Heart right ventricle (tissue), 16 donors: ENCODE results near the gene NEK4. TPM values are rescaled to one million over a fixed set of nuclear protein-coding genes. Genes with fewer than 3 reads are reported as not detected.

Experiments used
- ATAC-seq, 8 donors: fragments of 200-7000 bp; cut with Tn5 transposase; one replicate each; pipeline ENCODE4 v1.9.1; 2020; ENCODE audit warnings: mild to moderate bottlenecking in 8 of 8, moderate library complexity in 8 of 8, moderate number of reproducible peaks in 1 of 8
- DNase-seq, 2 donors: peaks; one replicate each; pipeline ENCODE4 v3.0.0-alpha.2; 2020
- H3K27ac ChIP-seq, 10 donors: fragments of 200-600 bp; sonication (generic) in 2 of 10; one replicate each; pipeline versions ENCODE4 v1.5.0 to v1.8.0; 2020 to 2022; ENCODE audit warnings: mild to moderate bottlenecking in 3 of 10
- H3K27me3 ChIP-seq, 7 donors: fragments of 200-600 bp; one replicate each; pipeline ENCODE4 v1.8.0; 2021 to 2022; ENCODE audit warnings: mild to moderate bottlenecking in 2 of 7
- H3K36me3 ChIP-seq, 9 donors: fragments of 200-600 bp; sonication (generic) in 1 of 9; one replicate each; pipeline versions ENCODE4 v1.5.0 to v1.8.0; 2020 to 2022; ENCODE audit warnings: mild to moderate bottlenecking in 2 of 9
- H3K4me1 ChIP-seq, 9 donors: fragments of 200-600 bp; sonication (generic) in 1 of 9; one replicate each; pipeline versions ENCODE4 v1.5.0 to v1.8.0; 2020 to 2022; ENCODE audit warnings: mild to moderate bottlenecking in 4 of 9
- H3K4me3 ChIP-seq, 10 donors: fragments of 200-600 bp; sonication (generic) in 2 of 10; one replicate each; pipeline versions ENCODE4 v1.5.0 to v1.8.0; 2020 to 2022; ENCODE audit warnings: mild to moderate bottlenecking in 7 of 10, moderate library complexity in 2 of 10
- H3K9me3 ChIP-seq, 11 donors: fragments of 200-600 bp in 10 of 11; sonication (generic) in 2 of 11; one replicate each; pipeline versions ENCODE4 v1.5.0 to v1.8.0; 2013 to 2022; ENCODE audit warnings: mild to moderate bottlenecking in 2 of 11, control low read depth in 1 of 11, moderate library complexity in 1 of 11
- CTCF ChIP-seq, 9 donors: fragments of 200-600 bp; sonication (generic) in 2 of 9; IDR thresholded peaks; one replicate each; pipeline versions ENCODE4 v1.5.0 to v1.8.0; 2021 to 2022; ENCODE audit warnings: antibody characterized with exemption in 9 of 9, mild to moderate bottlenecking in 5 of 9, moderate library complexity in 1 of 9
- WGBS, 2 donors: extraction: QIAGEN DNeasy Blood & Tissue Kit; methylation state at CpG; one replicate each; pipeline ENCODE4 v1.1.7; 2013; ENCODE audit warnings: inconsistent platforms in 1 of 2; 5-methylcytosine and 5-hydroxymethylcytosine counted together
- intact Hi-C, 10 donors: fragments of 100-400 bp; cut with DNase I; formaldehyde crosslinking; loops; one replicate each; pipeline versions ENCODE4 v1.11.1 to v1.14.2; 2022
- polyA plus RNA-seq, 2 donors: library from polyadenylated mRNA; stranded (reverse); fragments of 200-250 nt; gene quantifications; one replicate each; pipeline ENCODE4 v1.2.3, GENCODE V29; 2013
- total RNA-seq, 10 donors: library from RNA; stranded (reverse); fragmentation: NEBNext Ultra II Directional in 3 of 10; extraction: Animal tissue kit (Norgen Biotek cat#: 25700) in 3 of 10; gene quantifications; one replicate each; pipeline versions ENCODE4 v1.2.1 to v1.2.4, GENCODE V29; 2021 to 2023
- donor health status: Arrhythmogenic right ventricular cardiomyopathy.
- donor health status: ischemic (EF 13 %, LVEDD 7.1; RV severe dilation, severe dysfunction).
- donor health status: healthy with polysubstance abuse.
- donor health status: DM: no; HTN: yes; CAD: no.
- donor health status: DM: no; HTN: no; CAD: no.
- donor health status: ischemic (EF 25% LVEDD 6.9; RV normal size, moderate dysfunction).
- donor health status: ischemic (EF 25% LVEDD 5.7; RV mildly dilated, moderate dysfunction).
- donor health status: healthy.
- donor health status: DM: yes; HTN: yes; CAD: no.
- donor health status: Ischemic cardiomyopathy.
- donor health status: ischemic (EF 35%, LVEDD 5.7; RV mildly dilated, moderate dysfunction).
- donor health status: nonischemic (EF 11% LVEDD 7.7; RV severe dilation, severe dysfunction).
- donor health status: DM: yes; HTN: yes; CAD: no.
- donor health status: PGD.
- donor health status: ischemic (EF 29% LVEDD 5.4; RV normal size, mild dysfunction).
- donor health status: nonischemic (EF 23%, LVEDD 6.1; RV moderate dilation, normal function).

NEK4 gene
- total and polyA plus RNA-seq, 12 donors, result 4.6 to 21.4 (median 16.0) TPM

GRCh38 chr3:52685709-52686691 lies 84.7 kb downstream of the NEK4 start, which contains the start of the genes GNL3 and PBRM1:
Gene GNL3, plus strand, starts transcription at chr3:52686032. Its CDS starts 61 bp downstream, at chr3:52686093.
Gene PBRM1, minus strand, starts transcription at chr3:52685913.
- DNase-seq (peak; percentile 92 to 93), ATAC-seq (peak; percentile 87 to 97 (median 92))
- H3K27ac ChIP-seq, result peak within 1 kb of the TSS; percentile 91 to 99 (median 98)
- peak in 1 of 9 donors; percentile 10 for TF ChIP-seq CTCF (IDR thresholded peaks at IDR 0.05)
- intact Hi-C loops, result loop anchor here in 6 of 10 donors (10.0 kb wide), 3 partner anchors 211 to 231 kb away; partner anchors contain the start of genes NISCH (in 3 of the 6) and TNNC1 (in 3 of the 6)
- no peaks in the 10 kb centered on the region for H3K9me3 ChIP-seq
- no peaks in the 10 kb centered on the region for H3K27me3 ChIP-seq
- peaks cover 0 to 55% (median 52%) of the 10 kb centered on the region in 9 donors for H3K4me1 ChIP-seq
- peaks cover 0 to 51% (median 40%) of the 10 kb centered on the region in 9 donors for H3K36me3 ChIP-seq
- peak within 1 kb of the TSS; percentile 50 to 95 (median 76) for H3K4me3 ChIP-seq
- 1% methylated on average over 69 to 82 of the region's 82 CpGs for WGBS, 2 donors

- DNase-seq (peak; percentile 79 to 82), ATAC-seq (peak; percentile 83 to 97 (median 91))
- Histone ChIP-seq H3K4me3 (peak overlapping the region; percentile 42 to 95 (median 76)), H3K36me3 (peaks cover 0 to 51% (median 33%) of the 10 kb centered on the region in 9 donors), H3K27me3 (no peaks in the 10 kb centered on the region), H3K4me1 (peaks cover 0 to 62% (median 56%) of the 10 kb centered on the region in 9 donors), H3K27ac (peak overlapping the region; percentile 91 to 99 (median 98)), H3K9me3 (no peaks in the 10 kb centered on the region)
- intact Hi-C loops, result loop anchor here in 6 of 10 donors (10.0 kb wide), 3 partner anchors 210 to 230 kb away; partner anchors contain the start of genes NISCH (in 3 of the 6) and TNNC1 (in 3 of the 6)
- no peak for TF ChIP-seq CTCF (IDR thresholded peaks at IDR 0.05)
- WGBS, 2 donors, result 1% methylated on average over 37 to 41 of the region's 41 CpGs
Measured at GRCh38 chr3:52685285-52685708, 85.4 kb downstream of the NEK4 start.

- Histone ChIP-seq H3K4me3 (peak overlapping the region in 6 of 10 donors; percentile 66 to 95 (median 78)), H3K9me3 (no peaks in the 10 kb centered on the region), H3K36me3 (peaks cover 0 to 51% (median 21%) of the 10 kb centered on the region in 9 donors), H3K27ac (peak overlapping the region in 5 of 10 donors; percentile 93 to 99 (median 98)), H3K27me3 (no peaks in the 10 kb centered on the region), H3K4me1 (peaks cover 0 to 73% (median 64%) of the 10 kb centered on the region in 9 donors)
- no peak for DNase-seq
- no peak for ATAC-seq
- TF ChIP-seq CTCF (IDR thresholded peaks at IDR 0.05), result no peak
- intact Hi-C loops, result loop anchor here in 6 of 10 donors (10.0 kb wide), 3 partner anchors 209 to 229 kb away; partner anchors contain the start of genes NISCH (in 3 of the 6) and TNNC1 (in 3 of the 6)
- 61 to 62% methylated on average over 5 of the region's 5 CpGs for WGBS, 2 donors
Measured at GRCh38 chr3:52684184-52684583, 86.6 kb downstream of the NEK4 start.

- Histone ChIP-seq H3K4me3 (no peak overlapping the region), H3K4me1 (peaks cover 0 to 79% (median 64%) of the 10 kb centered on the region in 9 donors), H3K36me3 (peaks cover 0 to 51% (median 20%) of the 10 kb centered on the region in 9 donors), H3K27ac (peak overlapping the region in 2 of 10 donors; percentile 10 to 17), H3K9me3 (no peaks in the 10 kb centered on the region), H3K27me3 (no peaks in the 10 kb centered on the region)
- TF ChIP-seq CTCF (IDR thresholded peaks at IDR 0.05), result no peak
- ATAC-seq (no peak), DNase-seq (peak in 1 of 2 donors; percentile 20)
- intact Hi-C loops, result loop anchor here in 6 of 10 donors (10.0 kb wide), 3 partner anchors 209 to 229 kb away; partner anchors contain the start of genes NISCH (in 3 of the 6) and TNNC1 (in 3 of the 6)
- WGBS, 2 donors, result 72 to 86% methylated on average over 6 of the region's 6 CpGs
Measured at GRCh38 chr3:52683611-52684010, 87.1 kb downstream of the NEK4 start.
